DND-41 (cell line): ENCODE results near the gene NLRP7.
"Not testable (repeated sequence)": the region's sequence is repeated elsewhere in the genome, so short reads cannot be mapped to it uniquely, and the experiment has no call there.

ENCODE experiments used
- ATAC-seq: fragments of 200-7000 bp; cut with Tn5 transposase; 3 replicates; pipeline ENCODE4 v1.9.1; 2021; ENCODE audit warnings: low read depth; ENCODE audit not compliant: insufficient read depth
- DNase-seq: peaks from one replicate; pipeline ENCODE4 v3.0.0-alpha.2; 2020
- H2AFZ ChIP-seq: 2 replicates; pipeline ENCODE4 v1.6.0; 2012; ENCODE audit warnings: low read depth, low read length
- H3K27ac ChIP-seq: 2 replicates; pipeline ENCODE4 v1.5.1; 2012; ENCODE audit warnings: low read length, inconsistent platforms
- H3K27me3 ChIP-seq: fragments of 200-600 bp; sonication (generic); 2 replicates; pipeline ENCODE4 v1.6.0; 2012; ENCODE audit warnings: low read length, mild to moderate bottlenecking, inconsistent platforms; ENCODE audit not compliant: insufficient read depth, poor library complexity
- H3K36me3 ChIP-seq: 2 replicates; pipeline ENCODE4 v1.5.1; 2012; ENCODE audit warnings: low read length, inconsistent platforms; ENCODE audit not compliant: insufficient read depth
- H3K4me1 ChIP-seq: 2 replicates; pipeline ENCODE4 v1.5.1; 2012; ENCODE audit warnings: mild to moderate bottlenecking, low read length; ENCODE audit not compliant: insufficient read depth
- H3K4me2 ChIP-seq: 2 replicates; pipeline ENCODE4 v1.6.0; 2012; ENCODE audit warnings: mild to moderate bottlenecking, moderate library complexity, low read length, inconsistent platforms; ENCODE audit not compliant: insufficient read depth
- H3K4me3 ChIP-seq, 2 experiments: fragments of 200-600 bp in 1 of 2; shearing (Covaris generic) in 1 of 2; 2 replicates each; pipeline ENCODE4 v1.5.1; 2012 to 2016; ENCODE audit warnings: inconsistent platforms in 2 of 2, low read length in 2 of 2, mild to moderate bottlenecking in 2 of 2, low read depth in 1 of 2, moderate library complexity in 1 of 2
- H3K79me2 ChIP-seq: 2 replicates; pipeline ENCODE4 v1.6.0; 2012; ENCODE audit warnings: low read length, inconsistent platforms; ENCODE audit not compliant: insufficient read depth
- H3K9ac ChIP-seq: 2 replicates; pipeline ENCODE4 v1.6.0; 2012; ENCODE audit warnings: low read depth, mild to moderate bottlenecking, inconsistent platforms, low read length, moderate library complexity
- H3K9me3 ChIP-seq: 2 replicates; pipeline ENCODE4 v1.5.1; 2012; ENCODE audit warnings: low read length, moderate library complexity, mild to moderate bottlenecking, inconsistent platforms; ENCODE audit not compliant: insufficient read depth, severe bottlenecking
- H4K20me1 ChIP-seq: 2 replicates; pipeline ENCODE4 v1.6.0; 2012; ENCODE audit warnings: low read length; ENCODE audit not compliant: insufficient read depth
- EZH2 ChIP-seq: IDR thresholded peaks from 3 replicates; pipeline ENCODE4 v1.6.1; 2012; ENCODE audit warnings: borderline replicate concordance, low read depth, mild to moderate bottlenecking, moderate library complexity, low read length, inconsistent platforms; ENCODE audit not compliant: severe bottlenecking
- TF ChIP-seq, protein P1 (sequence below): IDR thresholded peaks from 2 replicates; pipeline ENCODE4 v1.5.1; 2012; ENCODE audit warnings: borderline replicate concordance, low read length, moderate library complexity, mild to moderate bottlenecking; ENCODE audit not compliant: poor library complexity, severe bottlenecking; ENCODE audit errors: extremely low read depth

The NLRP7 gene

DNA sequence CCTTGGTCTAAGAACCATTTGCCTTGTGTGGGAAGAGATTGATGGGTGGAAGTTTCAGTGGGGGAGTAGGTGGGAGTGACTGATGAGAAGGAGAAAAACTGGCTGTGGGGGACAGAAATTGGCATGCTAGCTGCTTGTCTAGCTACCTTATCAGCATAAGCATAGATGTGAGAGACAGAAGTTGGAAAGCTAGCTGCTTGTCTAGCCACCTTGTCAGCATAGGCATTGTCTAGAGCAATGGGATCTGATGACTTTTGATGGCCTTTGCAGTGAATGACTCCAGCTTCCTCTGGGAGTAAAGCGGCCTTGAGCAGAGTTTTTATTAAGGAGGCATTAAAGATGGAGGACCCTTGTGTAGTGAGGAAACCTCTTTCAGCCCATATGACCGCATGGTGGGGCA is 51.3 kb downstream of the NLRP7 start:
- Histone ChIP-seq H3K9ac (no peak overlapping the region), H3K27ac (no peak overlapping the region), H3K36me3 (no peaks in the 10 kb centered on the region), H3K27me3 (no peaks in the 10 kb centered on the region), H3K4me2 (no peak overlapping the region), H3K4me1 (no peaks in the 10 kb centered on the region), H3K79me2 (no peaks in the 10 kb centered on the region), H3K9me3 (no peaks in the 10 kb centered on the region), H4K20me1 (no peaks in the 10 kb centered on the region), H3K4me3 (no peak overlapping the region), H2AFZ (no peak overlapping the region)
- ATAC-seq (no peak), DNase-seq (no peak)
- TF ChIP-seq, protein P1, sequence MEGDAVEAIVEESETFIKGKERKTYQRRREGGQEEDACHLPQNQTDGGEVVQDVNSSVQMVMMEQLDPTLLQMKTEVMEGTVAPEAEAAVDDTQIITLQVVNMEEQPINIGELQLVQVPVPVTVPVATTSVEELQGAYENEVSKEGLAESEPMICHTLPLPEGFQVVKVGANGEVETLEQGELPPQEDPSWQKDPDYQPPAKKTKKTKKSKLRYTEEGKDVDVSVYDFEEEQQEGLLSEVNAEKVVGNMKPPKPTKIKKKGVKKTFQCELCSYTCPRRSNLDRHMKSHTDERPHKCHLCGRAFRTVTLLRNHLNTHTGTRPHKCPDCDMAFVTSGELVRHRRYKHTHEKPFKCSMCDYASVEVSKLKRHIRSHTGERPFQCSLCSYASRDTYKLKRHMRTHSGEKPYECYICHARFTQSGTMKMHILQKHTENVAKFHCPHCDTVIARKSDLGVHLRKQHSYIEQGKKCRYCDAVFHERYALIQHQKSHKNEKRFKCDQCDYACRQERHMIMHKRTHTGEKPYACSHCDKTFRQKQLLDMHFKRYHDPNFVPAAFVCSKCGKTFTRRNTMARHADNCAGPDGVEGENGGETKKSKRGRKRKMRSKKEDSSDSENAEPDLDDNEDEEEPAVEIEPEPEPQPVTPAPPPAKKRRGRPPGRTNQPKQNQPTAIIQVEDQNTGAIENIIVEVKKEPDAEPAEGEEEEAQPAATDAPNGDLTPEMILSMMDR: no peak
- no peak for TF ChIP-seq EZH2

DNA sequence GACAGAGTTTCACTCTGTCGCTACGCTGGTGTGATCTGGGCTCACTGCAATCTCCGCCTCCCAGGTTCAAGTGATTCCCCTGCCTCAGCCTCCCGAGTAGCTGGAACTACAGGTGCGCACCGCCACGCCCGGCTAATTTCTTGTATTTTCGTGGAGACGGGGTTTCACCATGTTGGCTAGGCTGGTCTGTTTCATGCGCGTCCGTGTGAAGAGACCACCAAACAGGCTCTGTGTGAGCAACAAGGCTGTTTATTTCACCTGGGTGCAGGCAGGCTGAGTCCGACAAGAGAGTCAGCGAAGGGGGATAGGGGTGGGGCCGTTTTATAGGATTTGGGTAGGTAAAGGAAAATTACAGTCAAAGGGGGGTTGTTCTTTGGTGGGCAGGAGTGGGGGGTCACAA is 53.2 kb downstream of the NLRP7 start:
- not testable (repeated sequence) for H3K79me2 ChIP-seq, H3K27ac ChIP-seq, H3K4me2 ChIP-seq

DNA sequence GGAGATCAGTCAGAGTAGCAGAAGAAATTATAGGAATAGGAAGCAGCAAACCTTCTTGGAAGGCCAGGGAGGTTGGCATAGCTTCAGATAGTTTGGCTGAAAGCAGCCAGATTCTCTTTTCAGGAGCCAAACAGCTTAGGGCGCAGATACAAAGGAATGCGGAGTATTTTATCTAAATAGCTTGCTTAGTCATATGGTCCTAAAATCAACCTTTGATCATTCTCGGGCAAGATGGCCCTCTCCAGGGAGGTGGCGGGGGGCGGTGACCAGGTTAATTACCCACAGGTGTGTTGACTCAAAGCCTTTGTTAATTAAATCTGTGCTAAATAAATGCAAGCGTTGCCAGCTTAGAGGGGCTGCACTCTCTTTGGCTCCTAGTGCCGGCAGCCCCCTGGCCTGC is 53.9 kb downstream of the NLRP7 start:
- H3K79me2 ChIP-seq: no peaks in the 10 kb centered on the region
- no peak overlapping the region for H3K9ac ChIP-seq
- no peak overlapping the region for H2AFZ ChIP-seq
- H3K4me3 ChIP-seq: no peak overlapping the region
- H3K36me3 ChIP-seq: no peaks in the 10 kb centered on the region
- no peaks in the 10 kb centered on the region for H3K9me3 ChIP-seq
- no peak overlapping the region for H3K4me2 ChIP-seq
- H3K27me3 ChIP-seq: no peaks in the 10 kb centered on the region
- TF ChIP-seq, protein P1: no peak
- no peak for TF ChIP-seq EZH2
- H4K20me1 ChIP-seq: no peaks in the 10 kb centered on the region
- H3K27ac ChIP-seq: no peak overlapping the region
- DNase-seq (no peak), ATAC-seq (no peak)
- H3K4me1 ChIP-seq: no peaks in the 10 kb centered on the region

More for the DNA sequence above, 53.2 kb downstream of the NLRP7 start:
- H3K9me3 ChIP-seq, DNase-seq, H3K9ac ChIP-seq, H3K4me1 ChIP-seq, H4K20me1 ChIP-seq, H3K36me3 ChIP-seq, H3K27me3 ChIP-seq, H3K4me3 ChIP-seq, ATAC-seq, H2AFZ ChIP-seq: not testable (repeated sequence)

DNA sequence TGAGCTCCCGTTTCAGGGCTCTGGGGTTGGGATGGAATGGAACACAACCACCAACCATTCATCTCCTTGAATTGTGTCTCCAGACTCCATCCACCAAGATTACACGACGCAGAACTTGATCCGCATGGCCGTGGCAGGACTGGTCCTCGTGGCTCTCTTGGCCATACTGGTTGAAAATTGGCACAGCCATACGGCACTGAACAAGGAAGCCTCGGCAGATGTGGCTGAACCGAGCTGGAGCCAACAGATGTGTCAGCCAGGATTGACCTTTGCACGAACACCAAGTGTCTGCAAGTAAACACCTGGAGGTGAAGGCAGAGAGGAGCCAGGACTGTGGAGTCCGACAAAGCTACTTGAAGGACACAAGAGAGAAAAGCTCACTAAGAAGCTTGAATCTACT is 57.8 kb downstream of the NLRP7 start:
- Histone ChIP-seq H3K4me3 (no peak overlapping the region), H4K20me1 (no peaks in the 10 kb centered on the region), H3K36me3 (no peaks in the 10 kb centered on the region), H3K9me3 (no peaks in the 10 kb centered on the region), H3K79me2 (no peaks in the 10 kb centered on the region), H2AFZ (no peak overlapping the region; the same call in 1 of the 2 replicates), H3K4me2 (no peak overlapping the region), H3K9ac (no peak overlapping the region), H3K4me1 (no peaks in the 10 kb centered on the region), H3K27ac (no peak overlapping the region), H3K27me3 (no peaks in the 10 kb centered on the region)
- ATAC-seq: no peak
- TF ChIP-seq, protein P1: no peak
- no peak for TF ChIP-seq EZH2
- DNase-seq: no peak
